Ovary (tissue), 9 donors: ENCODE measurements around the gene KLK1. TPM values are rescaled to one million over a fixed set of nuclear protein-coding genes. Genes with fewer than 3 reads are reported as not detected.

Experiments used
- DNase-seq, 5 donors: peaks; one replicate each; pipeline ENCODE4 v3.0.0-alpha.2; 2019 to 2020
- H3K27ac ChIP-seq, 2 donors: fragments of 200-600 bp; one replicate each; pipeline versions ENCODE4 v1.5.1 to v1.8.0; 2019 to 2022
- H3K27me3 ChIP-seq: fragments of 200-600 bp; one replicate; pipeline ENCODE4 v1.8.0; 2022
- H3K36me3 ChIP-seq: fragments of 200-600 bp; sonication (generic); one replicate; pipeline ENCODE4 v1.5.1; 2019
- H3K4me1 ChIP-seq: one replicate; pipeline ENCODE4 v1.8.1; 2013; ENCODE audit warnings: mild to moderate bottlenecking, moderate library complexity; ENCODE audit not compliant: insufficient read depth
- H3K4me3 ChIP-seq: fragments of 200-600 bp; sonication (generic); one replicate; pipeline ENCODE4 v1.5.1; 2017
- H3K9me3 ChIP-seq, 2 donors: fragments of 200-600 bp in 1 of 2; sonication (generic) in 1 of 2; one replicate each; pipeline versions ENCODE4 v1.5.1 to v1.8.1; 2013 to 2019; ENCODE audit warnings: mild to moderate bottlenecking in 1 of 2, moderate library complexity in 1 of 2
- CTCF ChIP-seq, 3 donors: fragments of 450-650 bp in 2 of 3; fragments of 200-600 bp in 1 of 3; IDR thresholded peaks; one replicate each; pipeline versions ENCODE4 v1.5.1 to v1.8.0; 2016 to 2022; ENCODE audit warnings: antibody characterized with exemption in 3 of 3, mild to moderate bottlenecking in 1 of 3
- EP300 ChIP-seq: sonication (generic); formaldehyde crosslinking; IDR thresholded peaks from one replicate; pipeline ENCODE4 v1.6.1; 2017; ENCODE audit warnings: antibody characterized with exemption
- POLR2A ChIP-seq: fragments of 450-650 bp; IDR thresholded peaks from one replicate; pipeline ENCODE4 v1.6.1; 2017; ENCODE audit warnings: antibody characterized with exemption, mild to moderate bottlenecking, moderate library complexity
- WGBS, 3 donors: extraction: QIAGEN DNeasy Blood & Tissue Kit in 1 of 3; methylation state at CpG; one replicate each; pipeline versions ENCODE4 v1.1.5 to v1.1.7; 2013 to 2017; 5-methylcytosine and 5-hydroxymethylcytosine counted together
- intact Hi-C, 4 donors: fragments of 100-400 bp; cut with DNase I; formaldehyde crosslinking; loops; one replicate each; pipeline versions ENCODE4 v1.11.0 to v1.15.1; 2022 to 2023
- polyA plus RNA-seq, 2 donors: library from polyadenylated mRNA; stranded (reverse); fragments of 200-250 nt in 1 of 2; fragments of 350-450 nt in 1 of 2; fragmentation: Illumina TruSeq in 1 of 2; extraction: RNeasy Lipid Tissue Mini Kit (QIAGEN cat#74804) in 1 of 2; gene quantifications; one replicate each; pipeline ENCODE4 v1.2.3, GENCODE V29; 2013 to 2014
- total RNA-seq, 7 donors: library from RNA; depleted of rRNA in 2 of 7; stranded (reverse); fragments of >200 nt in 2 of 7; fragmentation: NEBNext Ultra II Directional in 3 of 7; extraction: Animal tissue kit (Norgen Biotek cat#: 25700) in 3 of 7; gene quantifications; one replicate each; pipeline versions ENCODE4 v1.1.0 to v1.2.4, GENCODE V29; 2016 to 2023
- donor health status: DM: no; HTN: no; CAD: no; lungs with moderate emphysema.
- donor health status: DM: no; HTN: no; CAD: no.
- donor health status: Bipolar disorder and iron deficiency.
- donor health status: DM: yes; HTN: yes; CAD: no.
- donor health status: DM: no; HTN: no; CAD: no.
- donor health status: DM: yes; HTN: yes; CAD: no.

KLK1 gene
- total and polyA plus RNA-seq, 9 donors: 0.23 to 1.2 (median 0.57) TPM; not detected in 1

GRCh38 chr19:50844296-50844935, 20.8 kb upstream of the KLK1 start:
- WGBS, 3 donors: 64 to 66% (median 64%) methylated on average over 8 of the region's 8 CpGs
- no peak for DNase-seq
- H3K27me3 ChIP-seq: no peaks in the 10 kb centered on the region
- intact Hi-C loops: no loop called here
- TF ChIP-seq EP300 (no peak), CTCF (IDR thresholded peaks at IDR 0.05) (no peak), POLR2A (no peak)
- no peak overlapping the region for H3K4me3 ChIP-seq
- peaks cover 0 to 5% of the 10 kb centered on the region in 2 donors for H3K9me3 ChIP-seq
- H3K27ac ChIP-seq: no peak overlapping the region
- no peaks in the 10 kb centered on the region for H3K36me3 ChIP-seq
- H3K4me1 ChIP-seq: no peaks in the 10 kb centered on the region

- no peaks in the 10 kb centered on the region for H3K36me3 ChIP-seq
- TF ChIP-seq CTCF (IDR thresholded peaks at IDR 0.05) (no peak), POLR2A (no peak), EP300 (no peak)
- no peaks in the 10 kb centered on the region for H3K4me1 ChIP-seq
- H3K9me3 ChIP-seq: peaks cover 0 to 5% of the 10 kb centered on the region in 2 donors
- H3K27me3 ChIP-seq: no peaks in the 10 kb centered on the region
- intact Hi-C loops: no loop called here
- H3K27ac ChIP-seq: no peak overlapping the region
- WGBS, 3 donors: 70 to 80% (median 70%) methylated on average over 7 of the region's 7 CpGs
- DNase-seq: no peak
- no peak overlapping the region for H3K4me3 ChIP-seq
Measured at GRCh38 chr19:50843701-50844221, 20.2 kb upstream of the KLK1 start.

DNA sequence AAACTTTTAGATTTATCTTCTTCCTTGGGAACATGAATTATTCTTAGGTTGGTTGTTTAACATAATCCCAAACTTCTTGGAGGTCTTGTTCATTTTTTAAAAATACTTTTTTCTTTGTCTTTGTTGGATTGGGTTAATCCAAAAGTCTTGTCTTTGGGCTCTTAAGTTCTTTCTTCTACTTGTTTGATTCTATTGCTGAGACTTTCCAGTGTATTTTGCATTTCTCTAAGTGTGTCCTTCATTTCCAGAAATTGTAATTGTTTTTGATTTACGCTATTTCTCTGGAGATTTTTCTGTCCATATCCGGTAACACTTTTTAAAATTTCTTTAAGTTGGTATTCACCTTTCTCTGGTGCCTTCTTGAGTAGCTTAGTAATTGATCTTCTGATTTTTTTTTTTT, 19.6 kb upstream of the KLK1 start:
- no peak overlapping the region for H3K4me3 ChIP-seq
- peaks cover 0 to 5% of the 10 kb centered on the region in 2 donors for H3K9me3 ChIP-seq
- H3K27me3 ChIP-seq: no peaks in the 10 kb centered on the region
- intact Hi-C loops: no loop called here
- no peak overlapping the region for H3K27ac ChIP-seq
- no peak for TF ChIP-seq CTCF (IDR thresholded peaks at IDR 0.05)
- no peak for TF ChIP-seq EP300
- TF ChIP-seq POLR2A: no peak
- no peak for DNase-seq
- 91 to 95% (median 95%) methylated on average over 2 of the region's 2 CpGs for WGBS, 3 donors
- H3K4me1 ChIP-seq: no peaks in the 10 kb centered on the region
- H3K36me3 ChIP-seq: no peaks in the 10 kb centered on the region

DNA sequence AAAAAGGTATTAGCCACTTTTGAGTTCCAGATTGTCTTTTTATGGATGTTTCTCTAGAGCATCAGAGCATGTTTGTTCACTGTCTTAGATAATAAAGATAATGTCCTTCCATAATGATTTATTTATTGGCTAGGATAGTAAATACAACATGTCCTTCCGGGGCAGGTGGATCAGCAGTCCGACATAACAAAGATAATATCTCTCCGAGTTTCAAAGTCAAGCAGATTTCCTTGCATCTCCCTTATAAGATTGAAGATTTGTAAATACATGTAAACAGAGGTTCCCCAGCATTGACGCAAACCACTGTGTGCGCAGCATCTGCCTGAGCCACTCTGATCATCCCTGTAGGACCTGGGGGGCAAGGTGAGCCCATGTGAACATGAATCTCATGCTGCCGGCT, 18.5 kb upstream of the KLK1 start:
- DNase-seq: no peak
- no peak for TF ChIP-seq EP300
- TF ChIP-seq POLR2A: no peak
- no peak for TF ChIP-seq CTCF (IDR thresholded peaks at IDR 0.05)
- intact Hi-C loops: no loop called here
- H3K36me3 ChIP-seq: no peaks in the 10 kb centered on the region
- H3K4me1 ChIP-seq: no peaks in the 10 kb centered on the region
- no peaks in the 10 kb centered on the region for H3K27me3 ChIP-seq
- peaks cover 0 to 5% of the 10 kb centered on the region in 2 donors for H3K9me3 ChIP-seq
- 78 to 87% (median 82%) methylated on average over 6 of the region's 6 CpGs for WGBS, 3 donors
- no peak overlapping the region for H3K4me3 ChIP-seq
- H3K27ac ChIP-seq: no peak overlapping the region
